ENCODE results near the gene APOL4.

GRCh38 chr22:36182056-36182455 is 19.6 kb downstream of the APOL4 start:
- TF ChIP-seq YY1 (IDR thresholded peaks at IDR 0.05; ENCODE audit: insufficient read depth, insufficient read length), result no peak
- TF ChIP-seq ZNF274 (IDR thresholded peaks at IDR 0.05; ENCODE audit: low read depth, low read length), result no peak
- TF ChIP-seq SUZ12 (IDR thresholded peaks at IDR 0.05; ENCODE audit: extremely low read depth, insufficient read depth, insufficient read length), result no peak
